NCI-H2171 (cell line): ENCODE data around the gene CWH43.
"Not testable (repeated sequence)": the region's sequence is repeated elsewhere in the genome, so short reads cannot be mapped to it uniquely, and the experiment has no call there.

Source experiments
- DNase-seq: peaks from one replicate; lab custom pipeline; 2025; lab: John Stamatoyannopoulos, UW

The CWH43 gene

DNA sequence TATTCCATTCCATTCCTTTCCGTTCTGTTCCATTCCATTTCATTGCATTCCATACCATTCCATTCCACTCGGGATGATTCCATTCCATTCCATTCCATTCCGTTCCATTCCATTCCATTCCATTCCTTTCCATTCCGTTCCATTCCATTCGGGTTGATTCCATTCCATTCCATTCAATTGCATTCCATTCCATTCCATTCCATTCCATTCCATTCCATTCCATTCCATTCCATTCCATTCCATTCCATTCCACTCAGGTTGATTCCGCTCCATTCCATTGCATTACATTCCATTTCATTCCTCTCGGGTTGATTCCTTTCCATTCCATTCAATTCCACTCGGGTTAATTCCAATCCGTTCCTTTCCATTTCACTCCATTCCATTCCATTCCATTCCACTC is 111.0 kb downstream of the CWH43 start:
- not testable (repeated sequence) for DNase-seq

DNA sequence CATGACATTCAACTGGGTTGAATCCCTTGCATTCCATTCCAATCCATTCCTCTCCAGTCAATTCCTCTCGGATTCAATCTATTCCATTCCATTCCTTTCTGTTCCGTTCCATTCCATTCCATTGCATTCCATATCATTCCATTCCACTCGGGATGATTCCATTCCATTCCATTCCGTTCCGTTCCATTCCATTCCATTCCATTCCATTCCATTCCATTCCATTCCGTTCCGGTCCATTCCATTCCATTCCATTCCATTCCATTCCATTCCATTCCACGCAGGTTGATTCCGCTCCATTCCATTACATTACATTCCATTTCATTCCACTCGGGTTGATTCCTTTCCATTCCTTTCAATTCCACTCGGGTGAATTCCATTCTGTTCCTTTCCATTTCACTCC is 111.4 kb downstream of the CWH43 start:
- DNase-seq: not testable (repeated sequence)

GRCh38 chr4:49098034-49098759 is 112.1 kb downstream of the CWH43 start:
- DNase-seq: not testable (repeated sequence)

DNA sequence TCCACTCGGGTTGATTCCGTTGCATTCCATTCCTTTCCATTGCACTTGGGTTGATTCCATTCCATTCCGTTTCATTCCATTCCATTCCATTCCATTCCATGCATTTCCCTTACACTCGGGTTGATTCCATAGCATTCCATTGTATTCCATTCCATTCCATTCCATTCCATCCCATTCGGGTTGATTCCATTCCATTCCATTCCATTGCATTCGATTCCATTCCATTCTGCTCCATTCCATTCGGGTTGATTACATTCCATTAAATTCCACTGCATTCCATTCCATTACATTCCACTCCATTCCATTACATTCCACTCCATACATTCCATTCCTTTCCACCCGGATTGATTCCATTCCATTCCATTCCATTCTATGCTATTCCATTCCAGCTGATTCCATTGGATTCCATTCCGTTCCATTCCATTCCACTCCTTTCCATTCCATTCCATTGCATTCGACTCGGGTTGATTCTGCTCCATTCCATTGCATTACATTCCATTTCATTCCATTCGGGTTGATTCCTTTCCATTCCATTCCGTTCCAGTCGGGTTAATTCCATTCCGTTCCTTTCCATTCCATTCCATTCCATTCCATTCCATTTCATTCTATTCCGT is 113.9 kb downstream of the CWH43 start:
- not testable (repeated sequence) for DNase-seq

GRCh38 chr4:49102344-49102898 is 116.3 kb downstream of the CWH43 start:
- not testable (repeated sequence) for DNase-seq

GRCh38 chr4:49103436-49104136 is 117.5 kb downstream of the CWH43 start:
- not testable (repeated sequence) for DNase-seq

DNA sequence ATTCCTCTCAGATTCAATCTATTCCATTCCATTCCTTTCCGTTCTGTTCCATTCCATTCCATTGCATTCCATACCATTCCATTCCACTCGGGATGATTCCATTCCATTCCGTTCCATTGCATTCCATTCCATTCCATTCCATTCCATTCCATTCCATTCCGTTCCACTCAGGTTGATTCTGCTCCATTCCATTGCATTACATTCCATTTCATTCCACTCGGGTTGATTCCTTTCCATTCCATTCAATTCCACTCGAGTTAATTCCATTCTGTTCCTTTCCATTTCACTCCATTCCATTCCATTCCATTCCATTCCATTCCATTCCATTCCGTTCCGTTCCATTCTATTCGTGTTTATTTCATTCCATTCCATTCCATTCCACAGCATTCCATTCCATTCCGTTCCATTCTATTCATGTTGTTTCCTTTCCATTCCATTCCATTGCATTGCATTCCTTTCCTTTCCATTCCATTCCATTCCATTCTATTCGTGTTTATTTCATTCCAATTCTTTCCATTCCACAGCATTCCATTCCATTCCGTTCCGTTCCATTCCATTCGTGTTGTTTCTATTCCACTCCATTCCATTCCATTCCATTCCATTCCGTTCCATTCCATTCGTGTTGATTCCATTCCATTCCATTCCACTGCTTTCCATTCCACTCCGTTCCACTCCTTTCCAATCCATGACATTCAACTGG is 118.3 kb downstream of the CWH43 start:
- DNase-seq: not testable (repeated sequence)

DNA sequence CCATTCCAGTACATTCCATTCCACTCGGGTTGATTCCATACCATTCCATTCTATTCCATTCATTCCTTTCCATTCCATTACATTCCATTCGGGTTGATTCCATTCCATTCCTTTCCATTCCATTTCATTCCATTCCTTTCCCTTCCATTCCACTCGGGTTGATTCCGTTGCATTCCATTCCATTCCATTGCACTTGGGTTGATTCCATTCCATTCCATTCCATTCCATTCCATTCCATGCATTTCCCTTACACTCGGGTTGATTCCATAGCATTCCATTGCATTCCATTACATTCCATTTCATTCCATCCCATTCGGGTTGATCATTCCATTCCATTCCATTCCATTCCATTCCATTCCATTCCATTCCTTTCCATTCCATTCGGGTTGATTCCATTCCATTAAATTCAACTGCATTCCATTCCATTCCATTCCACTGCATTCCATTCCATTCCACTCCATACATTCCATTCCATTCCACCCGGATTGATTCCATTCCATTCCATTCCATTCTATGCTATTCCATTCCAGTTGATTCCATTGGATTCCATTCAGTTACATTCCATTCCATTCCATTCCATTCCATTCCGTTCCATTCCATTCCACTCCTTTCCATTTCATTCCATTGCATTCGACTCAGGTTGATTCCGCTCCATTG is 119.3 kb downstream of the CWH43 start:
- DNase-seq: not testable (repeated sequence)

DNA sequence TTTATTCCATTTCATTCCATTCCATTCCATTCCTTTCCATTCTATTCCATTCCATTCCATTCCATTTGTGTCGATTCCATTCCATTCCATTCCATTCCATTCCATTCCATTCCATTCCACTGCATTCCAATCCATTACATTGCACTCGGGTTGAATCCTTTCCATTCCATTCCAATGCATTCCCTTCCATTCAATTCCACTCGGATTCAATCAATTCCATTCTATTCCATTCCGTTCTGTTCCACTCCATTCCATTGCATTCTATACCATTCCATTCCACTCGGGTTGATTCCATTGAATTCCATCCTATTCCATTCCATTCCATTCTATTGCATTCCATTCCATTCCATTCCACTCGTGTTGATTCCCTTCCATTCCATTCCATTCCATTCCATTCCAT is 121.2 kb downstream of the CWH43 start:
- not testable (repeated sequence) for DNase-seq

GRCh38 chr4:49108183-49108978 is 122.3 kb downstream of the CWH43 start:
- not testable (repeated sequence) for DNase-seq

- not testable (repeated sequence) for DNase-seq
Observed at GRCh38 chr4:49109567-49110166, 123.6 kb downstream of the CWH43 start.

GRCh38 chr4:49110579-49110978 is 124.5 kb downstream of the CWH43 start:
- not testable (repeated sequence) for DNase-seq
